Neural cell (in vitro differentiated cells): ENCODE results near the gene PHF3.

Experiments
- RAD21 ChIP-seq: fragments of 450-650 bp; conservative IDR thresholded peaks from 2 replicates; pipeline ENCODE4 v1.6.1; 2014; ENCODE audit warnings: antibody characterized with exemption, mild to moderate bottlenecking, moderate library complexity
- TF ChIP-seq, protein P1 (sequence below): fragments of 450-650 bp; IDR thresholded peaks from 2 replicates; pipeline ENCODE4 v1.5.1; 2014; ENCODE audit warnings: antibody characterized with exemption, mild to moderate bottlenecking, moderate library complexity; ENCODE audit not compliant: poor library complexity, severe bottlenecking

DNA sequence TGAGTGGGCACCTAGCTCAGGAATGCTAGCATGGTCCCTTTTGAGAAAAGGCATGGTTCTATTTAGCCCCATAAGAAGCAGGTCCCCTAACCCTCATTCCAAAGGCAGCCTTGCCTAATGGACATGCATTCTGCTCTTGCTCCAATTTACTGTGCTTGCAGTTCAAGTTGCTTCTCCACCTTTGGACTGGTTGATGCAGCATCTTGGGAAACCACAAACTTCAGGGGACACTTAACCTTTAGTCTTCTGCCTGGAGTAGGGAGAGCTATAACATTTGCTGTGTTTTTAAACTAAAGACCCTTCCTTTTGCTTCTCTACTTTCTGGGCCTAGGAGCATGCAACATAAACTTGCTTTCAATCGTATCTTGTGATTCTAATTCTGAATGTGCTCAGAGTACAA, 5.1 kb upstream of the PHF3 start:
- TF ChIP-seq, protein P1, sequence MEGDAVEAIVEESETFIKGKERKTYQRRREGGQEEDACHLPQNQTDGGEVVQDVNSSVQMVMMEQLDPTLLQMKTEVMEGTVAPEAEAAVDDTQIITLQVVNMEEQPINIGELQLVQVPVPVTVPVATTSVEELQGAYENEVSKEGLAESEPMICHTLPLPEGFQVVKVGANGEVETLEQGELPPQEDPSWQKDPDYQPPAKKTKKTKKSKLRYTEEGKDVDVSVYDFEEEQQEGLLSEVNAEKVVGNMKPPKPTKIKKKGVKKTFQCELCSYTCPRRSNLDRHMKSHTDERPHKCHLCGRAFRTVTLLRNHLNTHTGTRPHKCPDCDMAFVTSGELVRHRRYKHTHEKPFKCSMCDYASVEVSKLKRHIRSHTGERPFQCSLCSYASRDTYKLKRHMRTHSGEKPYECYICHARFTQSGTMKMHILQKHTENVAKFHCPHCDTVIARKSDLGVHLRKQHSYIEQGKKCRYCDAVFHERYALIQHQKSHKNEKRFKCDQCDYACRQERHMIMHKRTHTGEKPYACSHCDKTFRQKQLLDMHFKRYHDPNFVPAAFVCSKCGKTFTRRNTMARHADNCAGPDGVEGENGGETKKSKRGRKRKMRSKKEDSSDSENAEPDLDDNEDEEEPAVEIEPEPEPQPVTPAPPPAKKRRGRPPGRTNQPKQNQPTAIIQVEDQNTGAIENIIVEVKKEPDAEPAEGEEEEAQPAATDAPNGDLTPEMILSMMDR = no peak
- TF ChIP-seq RAD21 = no peak
